WTC11 (cell line): ENCODE data around the gene CHST11. TPM values are rescaled to one million over a fixed set of nuclear protein-coding genes. Genes with fewer than 3 reads are reported as not detected.

Source experiments
- ATAC-seq: fragments of 200-7000 bp; cut with Tn5 transposase; 2 replicates; pipeline ENCODE4 v1.10.0; 2021; ENCODE audit warnings: mild to moderate bottlenecking, moderate library complexity
- CTCF ChIA-PET: fragments of 300-600 bp; sonication (Branson Sonifier 250); formaldehyde crosslinking; loops from one replicate; lab custom pipeline; 2021; ENCODE audit warnings: antibody characterized with exemption; lab: Charles Lee
- POLR2A ChIA-PET: fragments of 350-600 bp; sonication (Branson Sonifier 250); formaldehyde crosslinking; loops from one replicate; lab custom pipeline; 2021; ENCODE audit warnings: antibody characterized with exemption; lab: Charles Lee
- DNase-seq: peaks from one replicate; pipeline ENCODE4 v3.0.0; 2021; ENCODE audit warnings: low spot score
- H3K27ac Mint-ChIP-seq: 2 replicates; pipeline ENCODE4 v1.8.0; 2021; ENCODE audit warnings: mixed read lengths
- H3K27me3 Mint-ChIP-seq: 2 replicates; pipeline ENCODE4 v1.8.0; 2021; ENCODE audit warnings: low read depth, mild to moderate bottlenecking, moderate library complexity, mixed read lengths
- H3K36me3 Mint-ChIP-seq: 2 replicates; pipeline ENCODE4 v1.8.0; 2021; ENCODE audit warnings: mixed read lengths
- H3K4me1 Mint-ChIP-seq: 2 replicates; pipeline ENCODE4 v1.8.0; 2022; ENCODE audit warnings: mixed read lengths
- H3K4me3 Mint-ChIP-seq: 2 replicates; pipeline ENCODE4 v1.8.0; 2021; ENCODE audit warnings: mild to moderate bottlenecking, moderate library complexity, mixed read lengths
- H3K9me3 Mint-ChIP-seq: 2 replicates; pipeline ENCODE4 v1.8.0; 2021; ENCODE audit warnings: mixed read lengths
- ELF4 ChIP-seq: sonication (generic); formaldehyde crosslinking; IDR thresholded peaks from 2 replicates; pipeline ENCODE4 v1.8.1; 2022; ENCODE audit warnings: low read depth, mild to moderate bottlenecking, moderate library complexity, missing genetic modification reagents
- ETV6 ChIP-seq: sonication (generic); formaldehyde crosslinking; IDR thresholded peaks from 2 replicates; pipeline ENCODE4 v1.8.1; 2022; ENCODE audit warnings: mild to moderate bottlenecking, missing genetic modification reagents
- FOXJ3 ChIP-seq: sonication (generic); formaldehyde crosslinking; IDR thresholded peaks from 2 replicates; pipeline ENCODE4 v1.9.0; 2021; ENCODE audit warnings: missing genetic modification reagents, mild to moderate bottlenecking, borderline replicate concordance
- FOXK1 ChIP-seq: sonication (generic); formaldehyde crosslinking; IDR thresholded peaks from 2 replicates; pipeline ENCODE4 v1.8.0; 2022; ENCODE audit warnings: mild to moderate bottlenecking, moderate library complexity, missing genetic modification reagents
- FOXP1 ChIP-seq: sonication (generic); formaldehyde crosslinking; IDR thresholded peaks from 2 replicates; pipeline ENCODE4 v1.8.0; 2022; ENCODE audit warnings: missing genetic modification reagents, mild to moderate bottlenecking, moderate library complexity, borderline replicate concordance
- IRF2 ChIP-seq: sonication (generic); formaldehyde crosslinking; IDR thresholded peaks from 2 replicates; pipeline ENCODE4 v1.8.0; 2022; ENCODE audit warnings: low read depth, missing genetic modification reagents, borderline replicate concordance
- NFATC4 ChIP-seq: fragments of 250-450 bp; sonication (Bioruptor Pico); IDR thresholded peaks from 2 replicates; pipeline ENCODE4 v1.9.0; 2021; ENCODE audit warnings: mild to moderate bottlenecking
- NFE2L1 ChIP-seq: sonication (generic); formaldehyde crosslinking; IDR thresholded peaks from 2 replicates; pipeline ENCODE4 v1.8.1; 2023; ENCODE audit warnings: missing genetic modification reagents
- RELA ChIP-seq: sonication (generic); formaldehyde crosslinking; IDR thresholded peaks from 2 replicates; pipeline ENCODE4 v1.8.1; 2022; ENCODE audit warnings: missing genetic modification reagents, mild to moderate bottlenecking, borderline replicate concordance
- SOX15 ChIP-seq: fragments of 250-450 bp; sonication (Bioruptor Pico); IDR thresholded peaks from 2 replicates; pipeline ENCODE4 v1.9.0; 2021; ENCODE audit warnings: mild to moderate bottlenecking
- SP1 ChIP-seq: sonication (generic); formaldehyde crosslinking; conservative IDR thresholded peaks from 2 replicates; pipeline ENCODE4 v1.8.1; 2022; ENCODE audit warnings: missing genetic modification reagents
- TP53 ChIP-seq: sonication (generic); formaldehyde crosslinking; IDR thresholded peaks from 2 replicates; pipeline ENCODE4 v1.8.1; 2023; ENCODE audit warnings: mild to moderate bottlenecking, missing genetic modification reagents
- ZNF121 ChIP-seq: sonication (generic); formaldehyde crosslinking; IDR thresholded peaks from 2 replicates; pipeline ENCODE4 v1.8.0; 2023; ENCODE audit warnings: missing genetic modification reagents
- ZNF232 ChIP-seq: sonication (generic); formaldehyde crosslinking; IDR thresholded peaks from 2 replicates; pipeline ENCODE4 v1.8.0; 2022; ENCODE audit warnings: mild to moderate bottlenecking, missing genetic modification reagents
- ZNF317 ChIP-seq: sonication (generic); formaldehyde crosslinking; IDR thresholded peaks from 2 replicates; pipeline ENCODE4 v1.8.1; 2023; ENCODE audit warnings: low read depth, mild to moderate bottlenecking, moderate library complexity, missing genetic modification reagents, borderline replicate concordance
- total RNA-seq: library from RNA; stranded (reverse); gene quantifications from 3 replicates; pipeline ENCODE4 v1.2.3, GENCODE V29; 2021
- TF ChIP-seq, protein P1 (sequence below): sonication (generic); formaldehyde crosslinking; IDR thresholded peaks from 2 replicates; pipeline ENCODE4 v1.8.0; 2022; ENCODE audit warnings: missing genetic modification reagents
- TF ChIP-seq, protein P2 (sequence below): fragments of 250-450 bp; sonication (Bioruptor Pico); IDR thresholded peaks from 2 replicates; pipeline ENCODE4 v2.1.2; 2022; ENCODE audit warnings: mild to moderate bottlenecking, moderate library complexity
- TF ChIP-seq, protein P3 (sequence below): sonication (generic); formaldehyde crosslinking; IDR thresholded peaks from 2 replicates; pipeline ENCODE4 v1.8.1; 2023; ENCODE audit warnings: mild to moderate bottlenecking, missing genetic modification reagents
- TF ChIP-seq, protein P4 (sequence below): sonication (generic); formaldehyde crosslinking; IDR thresholded peaks from 2 replicates; pipeline ENCODE4 v1.8.1; 2022; ENCODE audit warnings: low read depth, mild to moderate bottlenecking, moderate library complexity, missing genetic modification reagents, borderline replicate concordance
- TF ChIP-seq, protein P5 (sequence below): sonication (generic); formaldehyde crosslinking; IDR thresholded peaks from 2 replicates; pipeline ENCODE4 v1.8.0; 2022; ENCODE audit warnings: mild to moderate bottlenecking, missing genetic modification reagents
- TF ChIP-seq, protein P6 (sequence below): sonication (generic); formaldehyde crosslinking; IDR thresholded peaks from 2 replicates; pipeline ENCODE4 v1.8.0; 2022; ENCODE audit warnings: mild to moderate bottlenecking, missing genetic modification reagents
- TF ChIP-seq, protein P7 (sequence below): sonication (generic); formaldehyde crosslinking; IDR thresholded peaks from 2 replicates; pipeline ENCODE4 v1.8.1; 2023; ENCODE audit warnings: mild to moderate bottlenecking, moderate library complexity, missing genetic modification reagents

Gene CHST11
- total RNA-seq, 1 experiment from 2014 or later, result 24.2 TPM

DNA sequence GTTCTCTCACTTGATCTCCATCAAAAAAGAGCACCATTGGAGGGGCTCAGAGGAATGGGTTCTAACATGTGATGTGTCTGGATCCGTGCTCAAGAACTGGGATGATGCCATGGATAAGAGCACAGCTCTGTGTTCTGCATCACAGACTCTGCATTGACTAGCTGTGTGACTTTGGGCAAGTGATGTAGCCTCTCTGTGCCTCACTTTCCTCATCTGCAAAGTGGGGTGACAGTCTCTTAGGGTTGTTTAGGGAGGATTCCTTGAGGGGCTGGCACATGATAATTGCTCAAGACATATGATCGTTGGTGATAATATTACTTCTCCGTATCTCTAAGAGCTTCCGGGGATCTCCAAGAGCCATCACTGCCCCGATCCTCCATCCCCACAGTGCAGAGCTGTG is 202.3 kb downstream of the CHST11 start (continued):
- TF ChIP-seq ZNF317 (CRISPR knock-in tag) (no peak), SOX15 (CRISPR knock-in tag) (no peak), FOXJ3 (CRISPR knock-in tag) (no peak), RELA (no peak), ETV6 (CRISPR knock-in tag) (no peak)
- TF ChIP-seq, all 79 proteins: peak for 0

DNA sequence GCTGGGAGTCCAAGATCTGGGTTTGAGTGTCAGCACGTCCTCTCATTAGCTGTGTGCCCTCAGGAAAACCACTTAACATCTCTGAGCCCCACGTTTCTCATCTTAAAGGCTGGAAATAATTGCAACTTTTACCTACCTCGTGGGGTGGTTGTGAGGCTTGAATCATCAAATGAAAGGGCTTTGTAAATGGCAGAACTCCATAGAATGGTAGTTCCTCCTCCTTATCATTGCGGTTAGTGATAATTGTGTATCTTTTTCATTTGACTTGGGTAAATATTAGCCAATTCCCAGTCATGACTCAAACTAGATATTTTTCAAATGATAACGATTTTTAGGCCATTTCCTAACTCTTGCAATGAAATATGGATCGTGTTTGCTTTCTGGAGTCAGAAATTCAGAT is 205.5 kb downstream of the CHST11 start:
- TF ChIP-seq ELF4 (CRISPR knock-in tag), result no peak
- TF ChIP-seq FOXP1 (CRISPR knock-in tag), result no peak
- TF ChIP-seq, protein P1, sequence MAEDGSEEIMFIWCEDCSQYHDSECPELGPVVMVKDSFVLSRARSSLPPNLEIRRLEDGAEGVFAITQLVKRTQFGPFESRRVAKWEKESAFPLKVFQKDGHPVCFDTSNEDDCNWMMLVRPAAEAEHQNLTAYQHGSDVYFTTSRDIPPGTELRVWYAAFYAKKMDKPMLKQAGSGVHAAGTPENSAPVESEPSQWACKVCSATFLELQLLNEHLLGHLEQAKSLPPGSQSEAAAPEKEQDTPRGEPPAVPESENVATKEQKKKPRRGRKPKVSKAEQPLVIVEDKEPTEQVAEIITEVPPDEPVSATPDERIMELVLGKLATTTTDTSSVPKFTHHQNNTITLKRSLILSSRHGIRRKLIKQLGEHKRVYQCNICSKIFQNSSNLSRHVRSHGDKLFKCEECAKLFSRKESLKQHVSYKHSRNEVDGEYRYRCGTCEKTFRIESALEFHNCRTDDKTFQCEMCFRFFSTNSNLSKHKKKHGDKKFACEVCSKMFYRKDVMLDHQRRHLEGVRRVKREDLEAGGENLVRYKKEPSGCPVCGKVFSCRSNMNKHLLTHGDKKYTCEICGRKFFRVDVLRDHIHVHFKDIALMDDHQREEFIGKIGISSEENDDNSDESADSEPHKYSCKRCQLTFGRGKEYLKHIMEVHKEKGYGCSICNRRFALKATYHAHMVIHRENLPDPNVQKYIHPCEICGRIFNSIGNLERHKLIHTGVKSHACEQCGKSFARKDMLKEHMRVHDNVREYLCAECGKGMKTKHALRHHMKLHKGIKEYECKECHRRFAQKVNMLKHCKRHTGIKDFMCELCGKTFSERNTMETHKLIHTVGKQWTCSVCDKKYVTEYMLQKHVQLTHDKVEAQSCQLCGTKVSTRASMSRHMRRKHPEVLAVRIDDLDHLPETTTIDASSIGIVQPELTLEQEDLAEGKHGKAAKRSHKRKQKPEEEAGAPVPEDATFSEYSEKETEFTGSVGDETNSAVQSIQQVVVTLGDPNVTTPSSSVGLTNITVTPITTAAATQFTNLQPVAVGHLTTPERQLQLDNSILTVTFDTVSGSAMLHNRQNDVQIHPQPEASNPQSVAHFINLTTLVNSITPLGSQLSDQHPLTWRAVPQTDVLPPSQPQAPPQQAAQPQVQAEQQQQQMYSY (CRISPR knock-in tag), result no peak
- no peak for TF ChIP-seq ZNF121 (CRISPR knock-in tag)
- TF ChIP-seq, protein P2, sequence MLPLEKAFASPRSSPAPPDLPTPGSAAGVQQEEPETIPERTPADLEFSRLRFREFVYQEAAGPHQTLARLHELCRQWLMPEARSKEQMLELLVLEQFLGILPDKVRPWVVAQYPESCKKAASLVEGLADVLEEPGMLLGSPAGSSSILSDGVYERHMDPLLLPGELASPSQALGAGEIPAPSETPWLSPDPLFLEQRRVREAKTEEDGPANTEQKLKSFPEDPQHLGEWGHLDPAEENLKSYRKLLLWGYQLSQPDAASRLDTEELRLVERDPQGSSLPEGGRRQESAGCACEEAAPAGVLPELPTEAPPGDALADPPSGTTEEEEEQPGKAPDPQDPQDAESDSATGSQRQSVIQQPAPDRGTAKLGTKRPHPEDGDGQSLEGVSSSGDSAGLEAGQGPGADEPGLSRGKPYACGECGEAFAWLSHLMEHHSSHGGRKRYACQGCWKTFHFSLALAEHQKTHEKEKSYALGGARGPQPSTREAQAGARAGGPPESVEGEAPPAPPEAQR (CRISPR knock-in tag), result no peak
- no peak for TF ChIP-seq SP1 (CRISPR knock-in tag)
- TF ChIP-seq TP53 (CRISPR knock-in tag), result no peak
- TF ChIP-seq FOXK1 (CRISPR knock-in tag), result no peak
- TF ChIP-seq, protein P3, sequence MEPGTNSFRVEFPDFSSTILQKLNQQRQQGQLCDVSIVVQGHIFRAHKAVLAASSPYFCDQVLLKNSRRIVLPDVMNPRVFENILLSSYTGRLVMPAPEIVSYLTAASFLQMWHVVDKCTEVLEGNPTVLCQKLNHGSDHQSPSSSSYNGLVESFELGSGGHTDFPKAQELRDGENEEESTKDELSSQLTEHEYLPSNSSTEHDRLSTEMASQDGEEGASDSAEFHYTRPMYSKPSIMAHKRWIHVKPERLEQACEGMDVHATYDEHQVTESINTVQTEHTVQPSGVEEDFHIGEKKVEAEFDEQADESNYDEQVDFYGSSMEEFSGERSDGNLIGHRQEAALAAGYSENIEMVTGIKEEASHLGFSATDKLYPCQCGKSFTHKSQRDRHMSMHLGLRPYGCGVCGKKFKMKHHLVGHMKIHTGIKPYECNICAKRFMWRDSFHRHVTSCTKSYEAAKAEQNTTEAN (CRISPR knock-in tag), result no peak
- ChIA-PET CTCF (interaction anchor here (0.9 to 1.4 kb wide), 2 partner anchors 8 to 280 kb away, joined by 4 to 5 read pairs; no protein-coding TSS in a partner anchor), POLR2A (no interaction called here)
- Mint-ChIP-seq H3K9me3 (no peaks in the 10 kb centered on the region), H3K27me3 (no peaks in the 10 kb centered on the region), H3K4me1 (peaks cover 17% of the 10 kb centered on the region), H3K27ac (no peak overlapping the region), H3K4me3 (no peak overlapping the region), H3K36me3 (no peaks in the 10 kb centered on the region)
- ATAC-seq (no peak), DNase-seq (no peak)

DNA sequence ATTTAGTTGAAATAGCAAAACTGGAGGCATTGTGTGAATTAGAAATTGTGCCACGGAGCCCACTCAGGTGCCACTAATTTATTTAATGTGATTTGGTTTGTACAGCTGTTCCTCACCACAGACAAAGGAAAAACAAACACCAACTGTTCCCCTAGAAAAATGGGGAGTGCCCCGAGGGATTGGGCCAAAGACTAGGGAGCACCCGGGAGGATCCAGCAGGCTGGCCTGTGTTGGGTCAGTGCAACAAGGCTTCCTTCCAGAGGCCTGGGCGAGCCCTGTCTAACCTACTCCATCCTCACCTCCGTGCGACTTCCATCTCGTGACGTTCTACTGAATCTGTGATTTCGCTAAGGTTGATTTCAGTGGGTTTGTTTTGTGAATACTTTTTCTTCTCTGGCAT is 206.2 kb downstream of the CHST11 start:
- ChIA-PET POLR2A (no interaction called here), CTCF (interaction anchor here (0.9 to 1.4 kb wide), 2 partner anchors 9 to 281 kb away, joined by 4 to 5 read pairs; no protein-coding TSS in a partner anchor)
- no peak for DNase-seq
- H3K4me1 Mint-ChIP-seq, result peaks cover 10% of the 10 kb centered on the region
- no peak for ATAC-seq
- H3K27ac Mint-ChIP-seq, result no peak overlapping the region
- H3K36me3 Mint-ChIP-seq, result no peaks in the 10 kb centered on the region
- H3K4me3 Mint-ChIP-seq, result no peak overlapping the region
- H3K9me3 Mint-ChIP-seq, result no peaks in the 10 kb centered on the region
- H3K27me3 Mint-ChIP-seq, result no peaks in the 10 kb centered on the region
- TF ChIP-seq, protein P4, sequence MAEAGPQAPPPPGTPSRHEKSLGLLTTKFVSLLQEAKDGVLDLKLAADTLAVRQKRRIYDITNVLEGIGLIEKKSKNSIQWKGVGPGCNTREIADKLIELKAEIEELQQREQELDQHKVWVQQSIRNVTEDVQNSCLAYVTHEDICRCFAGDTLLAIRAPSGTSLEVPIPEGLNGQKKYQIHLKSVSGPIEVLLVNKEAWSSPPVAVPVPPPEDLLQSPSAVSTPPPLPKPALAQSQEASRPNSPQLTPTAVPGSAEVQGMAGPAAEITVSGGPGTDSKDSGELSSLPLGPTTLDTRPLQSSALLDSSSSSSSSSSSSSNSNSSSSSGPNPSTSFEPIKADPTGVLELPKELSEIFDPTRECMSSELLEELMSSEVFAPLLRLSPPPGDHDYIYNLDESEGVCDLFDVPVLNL (CRISPR knock-in tag), result no peak
- TF ChIP-seq IRF2 (no peak), NFE2L1 (CRISPR knock-in tag) (no peak), ZNF232 (CRISPR knock-in tag) (no peak), FOXP1 (CRISPR knock-in tag) (no peak), NFATC4 (no peak)
- TF ChIP-seq, protein P5, sequence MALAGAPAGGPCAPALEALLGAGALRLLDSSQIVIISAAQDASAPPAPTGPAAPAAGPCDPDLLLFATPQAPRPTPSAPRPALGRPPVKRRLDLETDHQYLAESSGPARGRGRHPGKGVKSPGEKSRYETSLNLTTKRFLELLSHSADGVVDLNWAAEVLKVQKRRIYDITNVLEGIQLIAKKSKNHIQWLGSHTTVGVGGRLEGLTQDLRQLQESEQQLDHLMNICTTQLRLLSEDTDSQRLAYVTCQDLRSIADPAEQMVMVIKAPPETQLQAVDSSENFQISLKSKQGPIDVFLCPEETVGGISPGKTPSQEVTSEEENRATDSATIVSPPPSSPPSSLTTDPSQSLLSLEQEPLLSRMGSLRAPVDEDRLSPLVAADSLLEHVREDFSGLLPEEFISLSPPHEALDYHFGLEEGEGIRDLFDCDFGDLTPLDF (CRISPR knock-in tag), result no peak
- TF ChIP-seq, protein P6, sequence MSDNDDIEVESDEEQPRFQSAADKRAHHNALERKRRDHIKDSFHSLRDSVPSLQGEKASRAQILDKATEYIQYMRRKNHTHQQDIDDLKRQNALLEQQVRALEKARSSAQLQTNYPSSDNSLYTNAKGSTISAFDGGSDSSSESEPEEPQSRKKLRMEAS (CRISPR knock-in tag), result no peak
- TF ChIP-seq, protein P7, sequence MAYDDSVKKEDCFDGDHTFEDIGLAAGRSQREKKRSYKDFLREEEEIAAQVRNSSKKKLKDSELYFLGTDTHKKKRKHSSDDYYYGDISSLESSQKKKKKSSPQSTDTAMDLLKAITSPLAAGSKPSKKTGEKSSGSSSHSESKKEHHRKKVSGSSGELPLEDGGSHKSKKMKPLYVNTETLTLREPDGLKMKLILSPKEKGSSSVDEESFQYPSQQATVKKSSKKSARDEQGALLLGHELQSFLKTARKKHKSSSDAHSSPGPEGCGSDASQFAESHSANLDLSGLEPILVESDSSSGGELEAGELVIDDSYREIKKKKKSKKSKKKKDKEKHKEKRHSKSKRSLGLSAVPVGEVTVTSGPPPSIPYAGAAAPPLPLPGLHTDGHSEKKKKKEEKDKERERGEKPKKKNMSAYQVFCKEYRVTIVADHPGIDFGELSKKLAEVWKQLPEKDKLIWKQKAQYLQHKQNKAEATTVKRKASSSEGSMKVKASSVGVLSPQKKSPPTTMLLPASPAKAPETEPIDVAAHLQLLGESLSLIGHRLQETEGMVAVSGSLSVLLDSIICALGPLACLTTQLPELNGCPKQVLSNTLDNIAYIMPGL (CRISPR knock-in tag), result no peak
